Caki2 (cell line): Measurements from ENCODE around the gene GRM3. TPM values are rescaled to one million over a fixed set of nuclear protein-coding genes. Genes with fewer than 3 reads are reported as not detected.
A peak's percentile ranks its signal among the peaks of the same experiment; 100 is the strongest.

Experiments used
- DNase-seq: peaks from one replicate; pipeline ENCODE4 v3.0.0-alpha.2; 2015; ENCODE audit warnings: low read depth
- in situ Hi-C: cut with HindIII; loops from 2 replicates; pipeline ENCODE4 v1.10.0; 2016; ENCODE audit warnings: low sequenced_read_pairs, low pct_unique_long_range_greater_than_20kb, mixed read lengths
- total RNA-seq: library from RNA; depleted of rRNA; stranded (reverse); fragments of >200 nt; shearing (Covaris generic); gene quantifications from 2 replicates; pipeline ENCODE4 v1.2.3, GENCODE V29; 2014; ENCODE audit warnings: low replicate concordance

The GRM3 gene
- total RNA-seq, 1 experiment from 2014 or later, result not detected

DNA sequence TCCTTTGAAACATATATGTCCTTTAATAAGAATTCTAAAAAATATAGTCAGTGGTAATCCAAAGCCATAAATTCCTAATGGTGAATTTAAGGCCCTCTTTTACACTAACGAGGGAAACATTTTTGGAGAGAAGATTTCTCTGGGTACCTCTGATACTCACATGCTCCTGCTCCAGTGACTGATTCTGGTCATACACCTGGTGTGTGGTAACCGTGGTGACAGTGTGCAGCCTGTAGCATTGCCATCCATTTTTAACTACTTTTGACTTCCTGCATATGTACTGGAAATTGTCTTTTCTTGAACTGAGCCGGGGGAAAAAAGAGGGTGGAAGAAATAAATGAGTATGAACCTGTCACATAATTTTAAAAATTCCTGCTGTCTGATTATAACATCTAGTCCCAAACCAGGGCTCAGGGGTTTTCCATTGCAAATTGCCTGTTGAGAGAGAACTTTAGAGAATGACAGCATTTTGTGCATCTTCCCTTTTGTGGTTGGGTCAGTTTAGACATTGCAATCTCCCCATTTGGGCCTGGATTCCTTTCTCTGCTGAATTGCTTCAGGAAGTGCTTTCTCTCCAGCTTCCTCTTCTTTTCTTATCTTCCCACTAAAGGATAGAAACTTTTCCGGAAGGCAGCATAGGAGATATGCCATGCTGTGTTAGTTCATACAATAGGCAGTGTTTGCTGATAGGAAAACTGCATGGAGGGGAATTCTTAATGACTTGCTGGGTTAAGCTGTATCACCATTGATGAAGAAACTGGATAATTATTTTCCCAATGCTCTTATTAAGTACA is 125.5 kb downstream of the GRM3 start:
- in situ Hi-C loops, result no loop called here
- no peak for DNase-seq

DNA sequence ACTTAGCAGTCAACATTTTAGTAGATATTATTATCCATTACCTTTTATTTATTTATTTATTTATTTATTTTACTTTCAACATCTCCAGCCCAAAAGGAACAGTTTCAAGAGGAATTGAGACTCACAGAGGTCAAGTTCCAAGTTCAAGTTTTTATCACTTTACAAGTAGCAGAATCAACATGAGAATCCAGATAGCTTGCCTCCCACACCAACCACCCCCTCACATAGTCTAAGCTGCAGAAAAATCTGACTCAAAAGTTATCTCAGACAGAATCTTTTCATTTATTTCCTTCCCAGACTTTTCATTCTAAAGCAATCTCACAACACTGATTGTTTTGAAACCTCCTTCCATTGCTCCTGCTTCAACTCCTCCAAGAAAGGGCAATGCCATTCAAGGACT is 129.6 kb downstream of the GRM3 start:
- no peak for DNase-seq
- in situ Hi-C loops, result no loop called here

DNA sequence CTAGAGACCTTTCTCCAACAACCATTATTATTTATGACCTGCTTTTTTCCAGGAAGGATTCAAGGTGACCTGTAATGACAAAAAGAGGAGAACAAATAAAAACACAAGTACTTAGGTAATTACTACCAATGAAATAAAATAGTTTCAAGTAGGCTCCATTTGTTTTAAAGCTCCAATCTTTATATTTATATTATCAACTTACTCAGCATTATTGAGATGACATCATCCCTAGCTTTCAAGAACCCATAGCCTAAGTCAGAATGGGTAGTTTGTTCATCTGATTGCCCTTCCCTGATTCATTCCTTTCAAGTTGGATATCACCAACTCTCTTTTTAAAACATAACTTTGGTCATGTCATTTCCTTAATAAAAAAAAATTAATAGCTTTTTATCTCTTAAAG is 131.5 kb downstream of the GRM3 start:
- in situ Hi-C loops, result no loop called here
- no peak for DNase-seq

- in situ Hi-C loops, result no loop called here
These were observed 132.4 kb downstream of the GRM3 start for GRCh38 chr7:86776136-86776535.

GRCh38 chr7:86778271-86778670 is 134.6 kb downstream of the GRM3 start:
- in situ Hi-C loops, result no loop called here
- no peak for DNase-seq

More at GRCh38 chr7:86776136-86776535, 132.4 kb downstream of the GRM3 start:
- DNase-seq, result no peak

GRCh38 chr7:86784765-86785164 is 141.1 kb downstream of the GRM3 start:
- in situ Hi-C loops, result no loop called here
- DNase-seq, result no peak

DNA sequence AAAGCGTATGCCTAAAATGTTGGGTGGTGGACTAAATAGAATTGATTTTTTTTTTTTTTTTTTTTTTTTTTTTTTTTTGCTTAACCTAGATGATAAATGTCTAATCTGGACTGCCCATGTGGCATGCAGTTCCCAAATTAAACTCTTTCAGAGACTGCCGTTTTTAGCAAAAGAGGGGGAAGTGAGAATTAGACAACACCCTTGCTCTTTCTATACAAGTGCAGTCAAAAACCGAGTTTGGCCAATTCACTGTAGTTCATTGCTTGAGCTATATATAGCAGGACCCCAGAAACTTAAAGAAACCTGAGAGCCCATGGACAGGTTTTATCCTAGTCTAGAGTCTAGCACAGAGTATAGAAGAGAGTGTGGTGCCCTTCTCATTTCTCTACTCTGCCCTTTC is 141.9 kb downstream of the GRM3 start:
- in situ Hi-C loops, result no loop called here
- no peak for DNase-seq

- in situ Hi-C loops, result no loop called here
- no peak for DNase-seq
These were observed 142.7 kb downstream of the GRM3 start for GRCh38 chr7:86786376-86786775.

DNA sequence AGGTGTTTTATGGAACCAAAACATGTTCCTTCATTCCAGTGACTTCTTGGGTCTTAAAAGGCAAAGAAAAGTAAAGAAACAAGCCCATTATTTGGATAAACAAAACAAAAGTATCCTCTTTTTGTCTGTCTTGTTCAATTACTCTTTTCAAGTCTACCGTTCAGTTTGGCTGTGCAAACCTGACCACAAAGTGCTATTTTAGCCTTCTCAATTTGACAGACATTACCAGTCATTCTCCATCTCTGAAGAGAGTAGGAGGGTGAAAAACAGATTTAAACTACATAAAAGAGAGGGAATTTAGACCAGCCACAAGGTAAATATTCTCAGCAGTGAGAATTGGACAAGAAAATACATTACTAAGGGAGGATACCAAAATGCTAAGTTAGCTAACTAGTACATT is 145.2 kb downstream of the GRM3 start:
- no peak for DNase-seq
- in situ Hi-C loops, result no loop called here

GRCh38 chr7:86790383-86790782 is 146.7 kb downstream of the GRM3 start:
- in situ Hi-C loops, result no loop called here
- no peak for DNase-seq

GRCh38 chr7:86792260-86792659 is 148.6 kb downstream of the GRM3 start:
- in situ Hi-C loops, result no loop called here
- DNase-seq, result no peak

GRCh38 chr7:86793136-86793535 is 149.4 kb downstream of the GRM3 start:
- in situ Hi-C loops, result no loop called here
- no peak for DNase-seq

- in situ Hi-C loops, result no loop called here
- peak; percentile 5 for DNase-seq
These were observed 171.1 kb downstream of the GRM3 start for GRCh38 chr7:86814661-86815379.

GRCh38 chr7:86815556-86815955 is 171.8 kb downstream of the GRM3 start:
- in situ Hi-C loops, result no loop called here
- DNase-seq, result no peak

DNA sequence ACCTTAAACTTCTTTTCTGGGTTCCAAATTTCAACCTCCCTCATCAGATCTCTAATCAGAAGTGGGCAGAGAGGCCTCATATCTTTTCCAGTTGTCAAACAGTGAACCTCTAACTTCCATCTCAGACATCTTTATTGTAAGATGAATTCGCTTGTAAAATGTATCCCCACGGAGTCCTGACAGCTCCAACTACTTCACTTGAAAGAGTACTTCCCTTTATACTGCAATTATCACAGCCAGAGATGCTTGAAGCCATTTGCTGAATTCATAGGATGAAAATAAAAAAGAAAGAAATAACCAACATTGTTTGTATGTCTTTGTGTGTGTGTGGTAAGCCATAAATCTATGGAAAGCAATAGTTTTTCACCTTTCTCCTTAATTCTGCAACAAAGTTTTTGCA is 175.2 kb downstream of the GRM3 start:
- in situ Hi-C loops, result no loop called here
- DNase-seq, result no peak

GRCh38 chr7:86823769-86824168 is 180.1 kb downstream of the GRM3 start:
- DNase-seq, result no peak
- in situ Hi-C loops, result no loop called here

- in situ Hi-C loops, result no loop called here
These were observed 181.6 kb downstream of the GRM3 start for GRCh38 chr7:86825264-86825663.

DNA sequence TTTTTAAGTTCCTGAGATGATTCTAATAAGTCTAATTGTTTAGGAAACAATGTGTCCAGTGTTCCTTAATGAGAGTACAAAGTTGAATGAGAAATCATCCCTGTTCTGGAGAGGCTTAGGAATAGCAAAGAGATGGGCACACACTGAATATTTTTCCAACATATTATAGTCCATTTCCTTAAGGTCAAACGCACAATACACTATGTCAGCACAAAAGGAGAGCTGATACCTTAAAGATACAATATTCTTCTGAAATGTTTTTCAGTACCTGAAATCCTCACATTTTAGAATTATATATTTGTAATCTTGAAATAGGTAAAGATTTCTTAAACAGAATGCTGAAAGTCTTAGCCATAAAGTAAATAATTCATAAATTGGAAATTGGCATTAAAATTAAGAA is 183.2 kb downstream of the GRM3 start:
- in situ Hi-C loops, result no loop called here
- DNase-seq, result no peak

More at GRCh38 chr7:86825264-86825663, 181.6 kb downstream of the GRM3 start:
- no peak for DNase-seq

GRCh38 chr7:86833360-86833759 is 189.7 kb downstream of the GRM3 start:
- in situ Hi-C loops, result no loop called here

GRCh38 chr7:86837235-86837634 is 193.5 kb downstream of the GRM3 start:
- DNase-seq, result no peak

More at GRCh38 chr7:86833360-86833759, 189.7 kb downstream of the GRM3 start:
- no peak for DNase-seq

More at GRCh38 chr7:86837235-86837634, 193.5 kb downstream of the GRM3 start:
- in situ Hi-C loops, result no loop called here
